ENCODE measurements around the gene NXPH3. TPM values are rescaled to one million over a fixed set of nuclear protein-coding genes. Genes with fewer than 3 reads are reported as not detected.

Gene NXPH3
- total and polyA plus RNA-seq, 2 donors (not counting 1 experiment from before 2014, with no cell fraction given), result not detected

DNA sequence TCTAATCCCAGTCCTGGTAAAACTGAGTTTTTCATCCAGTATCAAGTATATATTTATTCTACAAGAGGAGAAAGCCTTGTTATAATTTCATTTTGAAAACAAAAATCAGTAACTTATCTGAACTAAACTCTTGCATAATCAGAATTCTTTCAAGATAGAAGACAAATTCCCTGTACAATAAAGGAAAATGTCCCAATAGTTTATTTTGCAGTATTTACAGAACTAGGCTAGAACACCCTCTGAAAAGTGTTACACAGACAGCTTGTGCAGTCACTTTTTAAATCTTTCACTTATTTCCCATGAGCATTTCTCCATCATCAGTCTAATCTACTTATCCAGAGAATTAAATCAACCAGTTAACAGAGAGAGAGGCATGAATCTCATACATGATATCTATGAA lies 53.8 kb downstream of the NXPH3 start:
- Histone ChIP-seq H3K9me3 (ENCODE audit: control extremely low read depth in 1 of 3, control insufficient read depth in 2 of 3, insufficient read depth in 1 of 3, low read length in 2 of 3) (no peaks in the 10 kb centered on the region), H3K27ac (ENCODE audit: low read length in 2 of 2) (no peak overlapping the region), H3K4me1 (ENCODE audit: control insufficient read depth in 2 of 2, insufficient read depth in 2 of 2, low read length in 2 of 2) (no peaks in the 10 kb centered on the region), H4K20me1 (ENCODE audit: control insufficient read depth, insufficient read depth, low read length, poor library complexity, severe bottlenecking) (peaks cover 75% of the 10 kb centered on the region), H3K27me3 (replicated peaks in 1 of 4; ENCODE audit: control extremely low read depth in 1 of 4, control insufficient read depth in 3 of 4, insufficient read depth in 4 of 4, low read length in 3 of 4) (no peaks in the 10 kb centered on the region), H3K4me2 (replicated peaks; ENCODE audit: low read depth, low read length, poor library complexity, severe bottlenecking) (no peak overlapping the region), H3K4me3 (ENCODE audit: control extremely low read depth in 1 of 5, extremely low read depth in 1 of 5, insufficient read depth in 1 of 5, low read depth in 2 of 5, low read length in 4 of 5) (no peak overlapping the region), H3K79me2 (ENCODE audit: control insufficient read depth, insufficient read depth, low read length) (peaks cover 62% of the 10 kb centered on the region), H2AFZ (ENCODE audit: insufficient read depth, low read depth, low read length, poor library complexity, severe bottlenecking) (no peak overlapping the region), H3K9ac (ENCODE audit: low read length) (no peak overlapping the region), H3K36me3 (replicated peaks in 1 of 2; ENCODE audit: control extremely low read depth in 1 of 2, control insufficient read depth in 1 of 2, extremely low read depth in 1 of 2, insufficient read depth in 2 of 2, low read length in 1 of 2) (peaks cover 0 to 1% of the 10 kb centered on the region in 2 experiments)
- POLR2A ChIA-PET, result no interaction called here
- CTCF ChIA-PET, result interaction anchor here (0.8 kb wide), 1 partner anchor 66 kb away, joined by 3 read pairs; no protein-coding TSS in a partner anchor
- Mint-ChIP-seq H3K4me3 (no peak overlapping the region), H3K27ac (no peak overlapping the region), H3K27me3 (no peaks in the 10 kb centered on the region), H3K4me1 (peaks cover 12% of the 10 kb centered on the region), H3K9me3 (ENCODE audit: insufficient read depth) (no peaks in the 10 kb centered on the region)
- no peak for ATAC-seq (ENCODE audit: low read depth)
- DNase-seq, result no peak
- no peak for TF ChIP-seq EZH2 (IDR thresholded peaks at IDR 0.05; ENCODE audit: borderline replicate concordance, insufficient read depth, low read depth, low read length, poor library complexity, severe bottlenecking)
- TF ChIP-seq, protein P1, sequence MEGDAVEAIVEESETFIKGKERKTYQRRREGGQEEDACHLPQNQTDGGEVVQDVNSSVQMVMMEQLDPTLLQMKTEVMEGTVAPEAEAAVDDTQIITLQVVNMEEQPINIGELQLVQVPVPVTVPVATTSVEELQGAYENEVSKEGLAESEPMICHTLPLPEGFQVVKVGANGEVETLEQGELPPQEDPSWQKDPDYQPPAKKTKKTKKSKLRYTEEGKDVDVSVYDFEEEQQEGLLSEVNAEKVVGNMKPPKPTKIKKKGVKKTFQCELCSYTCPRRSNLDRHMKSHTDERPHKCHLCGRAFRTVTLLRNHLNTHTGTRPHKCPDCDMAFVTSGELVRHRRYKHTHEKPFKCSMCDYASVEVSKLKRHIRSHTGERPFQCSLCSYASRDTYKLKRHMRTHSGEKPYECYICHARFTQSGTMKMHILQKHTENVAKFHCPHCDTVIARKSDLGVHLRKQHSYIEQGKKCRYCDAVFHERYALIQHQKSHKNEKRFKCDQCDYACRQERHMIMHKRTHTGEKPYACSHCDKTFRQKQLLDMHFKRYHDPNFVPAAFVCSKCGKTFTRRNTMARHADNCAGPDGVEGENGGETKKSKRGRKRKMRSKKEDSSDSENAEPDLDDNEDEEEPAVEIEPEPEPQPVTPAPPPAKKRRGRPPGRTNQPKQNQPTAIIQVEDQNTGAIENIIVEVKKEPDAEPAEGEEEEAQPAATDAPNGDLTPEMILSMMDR (IDR thresholded peaks at IDR 0.05), result no peak
- intact Hi-C loops (cut with micrococcal nuclease), result no loop called here

DNA sequence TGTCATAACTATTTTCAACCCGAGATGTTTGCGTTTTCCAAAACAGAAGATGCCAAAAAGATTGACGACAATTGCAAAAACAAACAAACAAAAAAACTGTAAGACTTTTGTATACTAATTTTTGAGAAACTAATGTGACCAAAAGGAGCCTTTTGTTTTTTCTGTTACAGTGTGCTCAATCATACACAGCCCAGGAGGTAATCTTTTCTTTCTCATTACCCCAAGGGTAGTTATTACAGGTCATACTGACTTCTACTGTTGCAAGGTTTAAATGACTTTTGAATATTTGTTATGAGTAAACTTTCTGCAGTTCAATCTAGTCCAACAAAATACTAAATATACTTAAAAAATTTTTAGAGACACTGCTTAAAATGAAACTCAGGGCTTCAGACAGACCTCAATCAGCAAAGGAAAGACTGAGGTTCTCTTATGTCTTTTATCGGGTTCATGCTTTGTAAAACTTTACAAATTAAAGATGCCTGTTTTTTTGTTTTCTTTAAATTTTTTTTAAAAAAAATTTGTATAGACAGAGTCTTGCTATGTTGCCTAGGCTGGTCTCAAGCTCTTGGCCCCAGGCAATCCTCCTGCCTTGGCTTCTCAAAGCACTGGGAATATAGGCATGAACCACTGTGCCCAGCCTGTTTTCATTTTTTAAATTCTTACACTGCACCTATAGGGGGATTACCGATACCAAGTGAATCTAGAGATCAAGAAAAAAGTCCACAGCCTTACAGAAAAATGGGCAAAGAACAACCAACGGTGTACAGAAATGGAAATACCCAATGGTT lies 54.6 kb downstream of the NXPH3 start:
- Mint-ChIP-seq H3K9me3 (ENCODE audit: insufficient read depth) (no peaks in the 10 kb centered on the region), H3K27ac (no peak overlapping the region), H3K27me3 (no peaks in the 10 kb centered on the region), H3K4me3 (no peak overlapping the region), H3K4me1 (peaks cover 13% of the 10 kb centered on the region)
- Histone ChIP-seq H3K9me3 (ENCODE audit: control extremely low read depth in 1 of 3, control insufficient read depth in 2 of 3, insufficient read depth in 1 of 3, low read length in 2 of 3) (no peaks in the 10 kb centered on the region), H3K36me3 (replicated peaks in 1 of 2; ENCODE audit: control extremely low read depth in 1 of 2, control insufficient read depth in 1 of 2, extremely low read depth in 1 of 2, insufficient read depth in 2 of 2, low read length in 1 of 2) (peaks cover 0 to 1% of the 10 kb centered on the region in 2 experiments), H4K20me1 (ENCODE audit: control insufficient read depth, insufficient read depth, low read length, poor library complexity, severe bottlenecking) (peaks cover 71% of the 10 kb centered on the region), H2AFZ (ENCODE audit: insufficient read depth, low read depth, low read length, poor library complexity, severe bottlenecking) (no peak overlapping the region), H3K4me3 (ENCODE audit: control extremely low read depth in 1 of 5, extremely low read depth in 1 of 5, insufficient read depth in 1 of 5, low read depth in 2 of 5, low read length in 4 of 5) (no peak overlapping the region), H3K27ac (ENCODE audit: low read length in 2 of 2) (no peak overlapping the region), H3K4me2 (replicated peaks; ENCODE audit: low read depth, low read length, poor library complexity, severe bottlenecking) (no peak overlapping the region), H3K9ac (ENCODE audit: low read length) (no peak overlapping the region), H3K27me3 (replicated peaks in 1 of 4; ENCODE audit: control extremely low read depth in 1 of 4, control insufficient read depth in 3 of 4, insufficient read depth in 4 of 4, low read length in 3 of 4) (no peaks in the 10 kb centered on the region), H3K4me1 (ENCODE audit: control insufficient read depth in 2 of 2, insufficient read depth in 2 of 2, low read length in 2 of 2) (no peaks in the 10 kb centered on the region), H3K79me2 (ENCODE audit: control insufficient read depth, insufficient read depth, low read length) (peaks cover 68% of the 10 kb centered on the region)
- ChIA-PET CTCF (interaction anchor here (0.8 kb wide), 1 partner anchor 68 kb away, joined by 4 read pairs; no protein-coding TSS in a partner anchor), POLR2A (no interaction called here)
- DNase-seq, result no peak
- ATAC-seq (ENCODE audit: low read depth), result no peak
- WGBS (ENCODE audit: insufficient coverage), result no CpG with 5 or more reads among the region's 6 CpGs
- intact Hi-C loops (cut with micrococcal nuclease), result no loop called here
- TF ChIP-seq, protein P1 (IDR thresholded peaks at IDR 0.05), result no peak
- TF ChIP-seq EZH2 (IDR thresholded peaks at IDR 0.05; ENCODE audit: borderline replicate concordance, insufficient read depth, low read depth, low read length, poor library complexity, severe bottlenecking), result no peak

Measured in B cell (primary cell).